ENCODE results near the gene EXOSC7.

DNA sequence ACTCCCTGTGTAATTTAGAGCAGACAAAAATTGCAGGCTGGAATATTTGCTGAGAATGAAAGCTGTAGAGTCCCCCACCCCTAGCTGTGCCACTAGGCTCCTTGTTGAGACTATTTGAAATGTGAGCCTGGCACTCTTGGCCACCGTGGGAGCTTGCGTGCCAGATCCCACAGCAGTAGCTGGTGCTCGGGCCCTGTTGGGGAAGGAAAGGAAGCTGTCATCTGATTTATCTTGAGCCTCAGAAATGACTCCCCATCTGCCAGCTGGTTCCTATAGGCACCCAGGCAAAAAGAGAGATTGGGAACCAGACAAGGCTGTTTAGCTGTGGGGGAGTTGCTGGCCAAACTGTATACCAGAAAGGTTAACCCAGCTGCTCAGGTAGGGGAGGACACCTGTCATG lies 26.7 kb downstream of the EXOSC7 start:
- TF ChIP-seq, protein P1, sequence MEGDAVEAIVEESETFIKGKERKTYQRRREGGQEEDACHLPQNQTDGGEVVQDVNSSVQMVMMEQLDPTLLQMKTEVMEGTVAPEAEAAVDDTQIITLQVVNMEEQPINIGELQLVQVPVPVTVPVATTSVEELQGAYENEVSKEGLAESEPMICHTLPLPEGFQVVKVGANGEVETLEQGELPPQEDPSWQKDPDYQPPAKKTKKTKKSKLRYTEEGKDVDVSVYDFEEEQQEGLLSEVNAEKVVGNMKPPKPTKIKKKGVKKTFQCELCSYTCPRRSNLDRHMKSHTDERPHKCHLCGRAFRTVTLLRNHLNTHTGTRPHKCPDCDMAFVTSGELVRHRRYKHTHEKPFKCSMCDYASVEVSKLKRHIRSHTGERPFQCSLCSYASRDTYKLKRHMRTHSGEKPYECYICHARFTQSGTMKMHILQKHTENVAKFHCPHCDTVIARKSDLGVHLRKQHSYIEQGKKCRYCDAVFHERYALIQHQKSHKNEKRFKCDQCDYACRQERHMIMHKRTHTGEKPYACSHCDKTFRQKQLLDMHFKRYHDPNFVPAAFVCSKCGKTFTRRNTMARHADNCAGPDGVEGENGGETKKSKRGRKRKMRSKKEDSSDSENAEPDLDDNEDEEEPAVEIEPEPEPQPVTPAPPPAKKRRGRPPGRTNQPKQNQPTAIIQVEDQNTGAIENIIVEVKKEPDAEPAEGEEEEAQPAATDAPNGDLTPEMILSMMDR (IDR thresholded peaks at IDR 0.05): no peak
- TF ChIP-seq EZH2 (IDR thresholded peaks at IDR 0.05; ENCODE audit: borderline replicate concordance, insufficient read depth, low read depth, low read length, poor library complexity, severe bottlenecking): no peak
